Endodermal cell (in vitro differentiated cells): ENCODE data around the gene SMTN. TPM values are rescaled to one million over a fixed set of nuclear protein-coding genes. Genes with fewer than 3 reads are reported as not detected.
"Not testable (repeated sequence)": the region's sequence is repeated elsewhere in the genome, so short reads cannot be mapped to it uniquely, and the experiment has no call there.

ENCODE experiments used
- DNase-seq: peaks from one replicate; pipeline ENCODE4 v3.0.0-alpha.2; 2017
- H3K27ac ChIP-seq: 2 replicates; pipeline ENCODE4 v1.5.1; 2013; ENCODE audit warnings: mild to moderate bottlenecking, low read depth, low read length, moderate library complexity
- H3K27me3 ChIP-seq: 2 replicates; pipeline ENCODE4 v1.6.1; 2013; ENCODE audit warnings: mild to moderate bottlenecking, low read length, moderate library complexity; ENCODE audit not compliant: insufficient read depth, control insufficient read depth, poor library complexity, severe bottlenecking
- H3K36me3 ChIP-seq: 2 replicates; pipeline ENCODE4 v1.7.0; 2013; ENCODE audit warnings: mild to moderate bottlenecking, low read length, moderate library complexity; ENCODE audit not compliant: control insufficient read depth, insufficient read depth
- H3K4me1 ChIP-seq: one replicate; pipeline ENCODE4 v1.7.0; 2013; ENCODE audit warnings: low read length; ENCODE audit not compliant: control insufficient read depth, insufficient read depth
- H3K4me3 ChIP-seq: 2 replicates; pipeline ENCODE4 v1.5.1; 2013; ENCODE audit warnings: mild to moderate bottlenecking, low read length, moderate library complexity
- H3K9ac ChIP-seq: 2 replicates; pipeline ENCODE4 v1.6.1; 2013; ENCODE audit warnings: mild to moderate bottlenecking, low read length, moderate library complexity; ENCODE audit not compliant: poor library complexity, severe bottlenecking; ENCODE audit errors: extremely low read depth
- H3K9me3 ChIP-seq: 2 replicates; pipeline ENCODE4 v1.6.1; 2013; ENCODE audit warnings: mild to moderate bottlenecking, low read length, moderate library complexity; ENCODE audit not compliant: control insufficient read depth
- H3K27ac Mint-ChIP-seq: 2 replicates; pipeline ENCODE4 v1.8.0; 2020; ENCODE audit warnings: mixed read lengths
- H3K27me3 Mint-ChIP-seq: 2 replicates; pipeline ENCODE4 v1.8.0; 2021; ENCODE audit warnings: mild to moderate bottlenecking, mixed read lengths; ENCODE audit not compliant: insufficient read depth
- H3K36me3 Mint-ChIP-seq: 2 replicates; pipeline ENCODE4 v1.8.0; 2020; ENCODE audit warnings: low read depth, mixed read lengths
- H3K4me1 Mint-ChIP-seq: 2 replicates; pipeline ENCODE4 v1.8.0; 2020; ENCODE audit warnings: mixed read lengths
- H3K4me3 Mint-ChIP-seq: 2 replicates; pipeline ENCODE4 v1.8.0; 2020; ENCODE audit warnings: mild to moderate bottlenecking, moderate library complexity, mixed read lengths
- H3K9me3 Mint-ChIP-seq: 2 replicates; pipeline ENCODE4 v1.8.0; 2020; ENCODE audit warnings: mild to moderate bottlenecking, mixed read lengths
- CTCF ChIP-seq: fragments of 200-600 bp; sonication (generic); conservative IDR thresholded peaks from 2 replicates; pipeline ENCODE4 v1.5.0; 2021; ENCODE audit warnings: antibody characterized with exemption, mild to moderate bottlenecking
- WGBS, 2 experiments: methylation state at CpG; one replicate each; pipeline versions ENCODE4 v1.1.5 to v1.1.7; 2013; ENCODE audit warnings: missing lambda C conversion rate in 2 of 2, mixed read lengths in 1 of 2; ENCODE audit not compliant: insufficient coverage in 1 of 2, insufficient read length in 1 of 2; 5-methylcytosine and 5-hydroxymethylcytosine counted together
- total RNA-seq, 2 donors: library from RNA; stranded (reverse); fragmentation: NEBNext Ultra II Directional in 1 of 2; extraction: Animal tissue kit (Norgen Biotek cat#: 25700) in 1 of 2; gene quantifications; 2 replicates in 1 of 2; 3 replicates in 1 of 2; pipeline ENCODE4 v1.2.1, GENCODE V29; 2021

SMTN gene
- total RNA-seq, 2 donors from 2014 or later: 23.6 to 35.8 TPM

- Histone ChIP-seq H3K9me3 (no peaks in the 10 kb centered on the region), H3K9ac (no peak overlapping the region), H3K4me1 (no peaks in the 10 kb centered on the region), H3K27ac (no peak overlapping the region), H3K27me3 (no peaks in the 10 kb centered on the region), H3K4me3 (no peak overlapping the region), H3K36me3 (no peaks in the 10 kb centered on the region)
- WGBS, 2 experiments: 88 to 90% methylated on average over 6 to 15 of the region's 15 CpGs
- H3K36me3 Mint-ChIP-seq: no peaks in the 10 kb centered on the region
- no peak for DNase-seq
- no peaks in the 10 kb centered on the region for H3K9me3 Mint-ChIP-seq
- H3K4me3 Mint-ChIP-seq: no peak overlapping the region
- TF ChIP-seq CTCF: no peak
- peaks cover 8% of the 10 kb centered on the region for H3K27me3 Mint-ChIP-seq
- H3K4me1 Mint-ChIP-seq: peaks cover 3% of the 10 kb centered on the region
- H3K27ac Mint-ChIP-seq: no peak overlapping the region
These were observed 5.2 kb upstream of the SMTN start for GRCh38 chr22:31075961-31076360.

DNA sequence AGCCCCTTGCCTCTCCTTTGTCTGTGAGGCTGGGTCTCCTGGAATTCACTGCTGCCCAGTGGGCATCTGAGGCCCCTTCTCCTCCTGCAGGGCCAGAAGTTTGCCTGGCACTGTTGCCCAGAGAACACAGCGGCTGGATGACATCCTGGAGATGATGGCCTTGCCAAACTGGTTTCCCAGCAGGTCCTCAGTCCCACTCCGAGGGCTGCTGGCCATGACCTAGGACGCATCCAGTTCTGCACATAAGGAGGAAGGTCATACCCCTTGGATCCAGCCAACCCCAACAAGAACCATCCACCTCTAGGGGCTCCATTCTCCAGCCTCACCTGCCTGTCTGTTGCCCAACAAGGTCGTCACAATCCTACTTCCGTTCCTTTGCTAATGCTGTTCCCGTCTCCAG is 3.4 kb upstream of the SMTN start:
- Histone ChIP-seq H3K9me3 (no peaks in the 10 kb centered on the region), H3K27me3 (no peaks in the 10 kb centered on the region), H3K36me3 (no peaks in the 10 kb centered on the region), H3K4me1 (peaks cover 8% of the 10 kb centered on the region), H3K27ac (no peak overlapping the region), H3K9ac (no peak overlapping the region), H3K4me3 (no peak overlapping the region)
- no peaks in the 10 kb centered on the region for H3K36me3 Mint-ChIP-seq
- no peak overlapping the region for H3K4me3 Mint-ChIP-seq
- peaks cover 15% of the 10 kb centered on the region for H3K4me1 Mint-ChIP-seq
- H3K27ac Mint-ChIP-seq: no peak overlapping the region
- DNase-seq: no peak
- WGBS, 2 experiments: 95 to 100% methylated on average over 5 to 6 of the region's 6 CpGs
- H3K9me3 Mint-ChIP-seq: no peaks in the 10 kb centered on the region
- peaks cover 6% of the 10 kb centered on the region for H3K27me3 Mint-ChIP-seq
- no peak for TF ChIP-seq CTCF

- H3K9ac ChIP-seq, H3K27me3 ChIP-seq, H3K27me3 Mint-ChIP-seq, H3K36me3 ChIP-seq, H3K9me3 ChIP-seq, H3K27ac ChIP-seq, H3K9me3 Mint-ChIP-seq, H3K36me3 Mint-ChIP-seq, H3K4me3 Mint-ChIP-seq, H3K27ac Mint-ChIP-seq, DNase-seq, H3K4me3 ChIP-seq, H3K4me1 ChIP-seq: not testable (repeated sequence)
- H3K4me1 Mint-ChIP-seq: peaks cover 20% of the 10 kb centered on the region
- WGBS, 2 experiments: 97 to 100% methylated on average over 1 to 2 of the region's 2 CpGs
These were observed 2.7 kb upstream of the SMTN start for GRCh38 chr22:31078389-31078788.

GRCh38 chr22:31079095-31079642 is 1.9 kb upstream of the SMTN start:
- H3K9me3 ChIP-seq: no peaks in the 10 kb centered on the region
- no peak overlapping the region for H3K9ac ChIP-seq
- Mint-ChIP-seq H3K4me1 (peaks cover 28% of the 10 kb centered on the region), H3K27me3 (peaks cover 2% of the 10 kb centered on the region), H3K36me3 (no peaks in the 10 kb centered on the region), H3K4me3 (no peak overlapping the region), H3K27ac (no peak overlapping the region), H3K9me3 (no peaks in the 10 kb centered on the region)
- 91 to 93% methylated on average over 6 to 12 of the region's 12 CpGs for WGBS, 2 experiments
- no peaks in the 10 kb centered on the region for H3K27me3 ChIP-seq
- H3K36me3 ChIP-seq: no peaks in the 10 kb centered on the region
- TF ChIP-seq CTCF: no peak
- H3K4me1 ChIP-seq: peaks cover 13% of the 10 kb centered on the region
- no peak overlapping the region for H3K27ac ChIP-seq
- peak; percentile 87 for DNase-seq
- no peak overlapping the region for H3K4me3 ChIP-seq
